SIG-M5 treated with dmso at 0.1 percent for 504 hours (cell line): Measurements from ENCODE around the gene AEBP1.
"Not testable (repeated sequence)": the region's sequence is repeated elsewhere in the genome, so short reads cannot be mapped to it uniquely, and the experiment has no call there.

ENCODE experiments used
- DNase-seq: peaks from one replicate; lab custom pipeline; 2025; ENCODE audit not compliant: unreplicated experiment; lab: John Stamatoyannopoulos, UW

AEBP1 gene

GRCh38 chr7:44116789-44117666, 12.9 kb downstream of the AEBP1 start:
- DNase-seq = no peak

DNA sequence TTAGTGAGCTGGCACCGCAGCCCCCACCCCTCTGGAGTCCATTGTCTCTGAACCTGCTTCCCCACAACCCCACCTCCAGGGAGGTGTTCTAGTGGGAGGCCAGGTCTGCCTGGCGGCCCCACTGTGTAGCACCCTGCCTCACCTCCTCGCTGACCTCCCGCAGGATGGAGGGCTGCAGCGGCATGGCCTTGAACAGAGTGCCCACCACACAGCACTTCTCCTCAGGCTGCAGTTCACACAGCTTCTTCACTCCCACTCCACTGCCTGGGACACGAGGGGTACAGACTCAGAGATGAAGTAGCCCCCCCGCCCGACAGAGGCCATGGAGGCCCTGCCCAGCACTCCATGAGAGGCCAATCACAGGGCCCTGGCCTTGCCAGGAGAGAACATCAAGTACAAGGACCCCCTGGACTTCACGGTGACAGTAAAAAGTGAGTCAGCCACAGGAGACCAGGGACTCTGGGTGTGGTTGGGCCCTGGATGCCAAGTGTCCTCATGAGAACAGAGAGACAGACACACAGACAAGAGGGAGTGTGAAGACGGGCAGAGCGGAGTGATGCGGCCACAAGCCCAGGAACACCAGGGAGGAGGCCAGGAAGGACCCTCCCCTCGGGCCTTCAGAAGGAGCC, 13.8 kb downstream of the AEBP1 start:
- no peak for DNase-seq

- DNase-seq = no peak
Observed at GRCh38 chr7:44119829-44120380, 15.8 kb downstream of the AEBP1 start.

DNA sequence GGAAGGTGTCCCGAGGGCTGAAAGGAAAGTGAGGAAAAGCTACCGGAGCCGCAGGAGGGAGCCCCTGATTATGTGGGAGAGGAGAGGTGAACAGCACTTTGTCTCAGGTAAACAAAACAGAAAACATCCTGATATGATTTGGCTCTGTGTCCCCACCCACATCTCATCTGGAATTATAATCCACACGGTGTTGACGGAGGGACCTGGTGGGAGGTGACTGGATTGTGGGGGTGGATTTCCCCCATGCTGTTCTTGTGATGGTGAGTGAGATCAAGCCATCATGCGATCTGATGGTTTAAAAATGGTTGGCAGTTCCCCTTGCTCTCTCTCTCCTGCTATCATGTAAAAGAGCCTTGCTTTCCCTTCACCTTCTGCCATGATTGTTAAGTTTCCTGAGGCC, 16.2 kb downstream of the AEBP1 start:
- no peak for DNase-seq

DNA sequence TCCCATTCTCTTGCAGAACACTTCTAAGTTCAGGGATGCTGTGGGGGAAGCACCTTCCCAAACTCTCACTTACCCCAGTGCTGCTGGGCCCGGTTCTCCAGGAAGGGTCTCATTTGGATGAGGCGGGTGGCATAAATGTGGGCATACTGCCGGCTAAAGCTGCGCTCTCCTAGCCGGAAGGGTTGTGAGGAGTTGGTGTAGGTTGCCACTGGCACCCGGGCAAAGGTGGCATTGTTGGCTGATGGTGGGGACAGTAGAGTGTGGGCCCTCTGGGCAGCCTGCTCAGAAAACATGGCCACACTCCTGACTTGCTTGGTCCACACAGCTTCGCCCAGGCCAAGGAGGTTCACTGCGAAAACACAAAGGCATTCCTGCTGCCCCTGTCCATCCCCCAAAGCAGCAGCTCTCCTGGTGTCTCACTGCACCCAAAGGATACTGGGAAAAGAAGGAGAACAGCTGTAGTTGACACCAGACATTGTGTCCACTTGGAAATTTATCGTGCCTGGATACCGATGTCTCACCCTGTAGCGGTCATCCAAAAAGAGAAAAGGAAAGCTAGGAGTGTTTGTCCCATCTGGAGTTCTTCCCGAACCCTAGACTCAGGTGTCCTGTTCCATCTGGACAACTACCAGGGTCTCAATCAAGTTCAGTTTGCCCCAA, 17.7 kb downstream of the AEBP1 start:
- no peak for DNase-seq

GRCh38 chr7:44122529-44122928, 18.4 kb downstream of the AEBP1 start:
- DNase-seq = no peak

GRCh38 chr7:44123190-44124003, 19.3 kb downstream of the AEBP1 start, which contains the start of gene POLD2:
POLD2 (minus strand) TSS chr7:44123548; CDS start chr7:44122053, 1,495 bp downstream.
- DNase-seq = peak; percentile 96

DNA sequence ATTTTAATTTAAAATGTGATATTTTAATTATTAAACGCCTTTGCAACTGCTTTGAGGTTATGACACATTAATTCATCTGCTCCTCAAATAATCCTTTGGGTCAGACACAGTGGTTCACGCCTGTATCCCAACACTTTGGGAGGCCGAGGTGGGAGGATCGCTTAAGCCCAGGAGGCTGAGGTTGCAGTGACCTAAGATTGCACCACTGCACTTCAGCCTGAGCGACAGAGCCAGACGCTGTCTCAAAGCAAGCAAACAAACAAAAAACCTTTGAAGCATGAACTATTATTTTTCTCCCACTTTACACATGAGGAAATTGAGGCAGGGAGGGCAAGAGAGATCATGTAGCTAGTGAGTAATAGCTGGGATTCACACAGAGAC, 20.7 kb downstream of the AEBP1 start:
- no peak for DNase-seq

GRCh38 chr7:44126574-44126973, 22.4 kb downstream of the AEBP1 start:
- not testable (repeated sequence) for DNase-seq

- no peak for DNase-seq
Observed at GRCh38 chr7:44127161-44127560, 23.0 kb downstream of the AEBP1 start.

DNA sequence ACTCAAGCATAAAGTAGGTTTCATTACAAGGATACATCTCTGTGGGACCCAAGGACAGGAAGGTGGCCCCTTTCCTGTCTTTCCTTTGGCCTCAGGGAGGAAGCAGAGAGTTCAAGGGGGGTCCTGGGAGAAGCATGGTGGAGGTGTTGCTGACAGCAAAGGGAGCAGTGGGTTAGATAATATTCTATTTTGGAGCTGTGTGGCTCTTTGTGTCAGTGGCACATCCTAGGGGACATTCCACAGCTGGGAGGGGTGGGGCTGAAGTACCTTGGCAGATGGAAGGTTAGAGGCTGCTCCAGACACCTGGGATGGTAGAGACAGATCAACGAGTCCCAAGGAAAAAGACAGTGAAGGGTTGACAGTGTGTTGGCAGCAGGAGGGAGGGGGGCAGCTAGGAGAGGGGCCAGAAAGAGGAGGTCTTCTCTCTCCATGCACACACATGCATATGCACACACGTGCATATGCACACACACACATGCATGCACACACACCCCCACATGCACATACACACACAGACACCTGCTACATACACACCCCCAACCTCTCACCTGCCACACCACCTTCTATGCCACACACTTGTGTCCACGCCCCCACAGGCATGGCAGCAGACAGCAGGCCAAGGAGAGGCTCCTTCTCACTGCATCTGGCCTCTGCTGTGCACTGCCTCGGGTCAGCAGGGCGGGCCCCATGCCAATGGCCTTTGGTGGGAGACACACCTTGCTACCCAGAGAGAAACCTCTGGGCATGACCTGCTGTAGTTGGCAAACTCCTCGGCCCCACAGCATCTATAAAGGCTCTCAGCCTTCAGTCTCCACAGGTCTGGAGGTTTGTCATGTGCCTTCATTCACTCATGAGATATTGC, 24.8 kb downstream of the AEBP1 start:
- DNase-seq = no peak

- DNase-seq = peak; percentile 15
Observed at GRCh38 chr7:44131173-44132029, 27.3 kb downstream of the AEBP1 start.

DNA sequence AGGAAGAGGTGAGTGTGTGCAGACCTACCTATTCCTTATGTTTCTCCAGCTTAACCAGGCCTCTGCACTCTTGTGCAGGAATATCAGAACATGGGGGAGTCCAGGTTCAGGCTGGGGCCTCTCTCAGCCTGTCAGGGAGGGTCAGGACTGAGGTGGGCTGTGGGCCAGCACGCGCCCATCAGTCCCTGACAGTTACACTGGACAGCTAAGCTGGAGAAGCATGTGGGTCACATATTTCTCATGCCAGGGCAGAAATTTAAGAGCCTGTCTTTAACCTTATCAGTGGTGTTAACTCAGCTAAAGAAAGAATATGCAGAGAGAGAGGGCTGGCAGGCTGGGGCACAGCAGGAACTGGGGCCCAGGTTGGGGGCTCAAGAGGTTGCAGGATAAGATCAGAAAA, 27.9 kb downstream of the AEBP1 start:
- no peak for DNase-seq

GRCh38 chr7:44133295-44133694, 29.1 kb downstream of the AEBP1 start:
- DNase-seq = no peak

DNA sequence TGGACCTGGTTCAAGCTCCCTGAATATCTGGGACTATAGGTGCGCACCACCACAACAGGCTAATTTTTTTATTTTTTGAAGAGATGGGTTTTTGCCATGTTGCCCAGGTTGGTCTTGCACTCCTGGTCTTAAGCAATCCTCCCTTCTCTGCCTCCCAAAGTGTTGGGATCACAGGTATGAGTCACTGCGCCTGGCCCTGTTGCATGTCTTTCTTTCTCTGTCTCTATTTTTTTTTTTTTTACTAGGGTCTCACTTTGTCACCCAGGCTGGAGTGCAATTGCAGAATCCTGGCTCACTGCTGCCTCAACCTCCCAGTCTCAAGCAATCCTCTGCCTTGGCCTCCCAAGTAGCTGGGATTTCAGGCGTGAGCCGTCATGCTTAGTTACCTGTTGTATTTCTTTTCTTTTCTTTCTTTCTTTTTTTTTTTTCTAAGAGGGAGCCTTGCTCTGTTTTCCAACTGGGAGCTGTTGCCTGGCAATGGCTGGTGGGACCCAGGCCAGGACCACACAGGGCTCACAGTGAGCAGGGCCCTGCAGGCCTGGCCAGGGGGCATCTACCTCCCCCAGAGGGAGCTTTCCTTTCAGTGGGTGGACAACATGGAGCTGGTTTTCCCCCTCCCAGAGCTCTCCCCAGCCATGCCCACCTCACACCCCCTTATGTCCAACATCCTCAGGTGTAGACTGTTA, 30.9 kb downstream of the AEBP1 start:
- DNase-seq = no peak

DNA sequence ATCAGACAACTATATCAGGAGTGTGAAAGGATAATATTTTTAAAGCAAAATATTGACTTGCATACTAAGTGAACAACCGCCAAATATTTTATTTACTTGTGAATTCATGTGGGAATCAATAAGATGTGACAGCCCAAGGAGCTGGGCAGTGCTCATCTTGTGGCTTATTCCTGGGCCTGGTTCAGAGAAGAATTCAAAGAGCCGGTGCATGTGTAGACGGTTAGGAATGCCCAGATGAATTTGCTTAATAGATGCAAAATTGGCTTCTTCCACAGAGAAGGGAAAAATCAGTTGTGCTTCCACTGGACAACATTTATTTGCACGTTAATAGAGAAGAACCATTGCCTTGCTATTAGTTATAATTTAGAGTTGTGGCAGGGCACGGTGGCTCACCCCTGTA, 32.6 kb downstream of the AEBP1 start:
- no peak for DNase-seq

DNA sequence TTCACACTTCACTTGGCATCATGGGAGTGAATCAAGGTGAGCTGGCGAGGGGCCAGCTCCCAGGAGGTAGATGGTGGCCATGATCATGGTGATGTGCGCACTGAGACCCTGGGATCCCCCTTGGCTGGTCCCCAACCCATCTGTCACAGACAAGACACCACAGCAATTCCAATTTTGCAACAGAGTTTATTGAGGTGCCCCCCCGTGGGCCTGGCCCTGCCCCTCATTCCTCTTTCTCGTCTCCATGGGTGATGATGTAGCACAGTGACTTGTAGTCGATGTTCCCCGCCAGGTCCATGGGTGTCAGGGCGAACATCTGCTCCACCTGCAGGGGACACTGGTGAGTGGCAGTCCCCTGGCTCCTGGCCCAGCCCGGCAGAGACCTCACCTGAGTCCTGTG, 34.6 kb downstream of the AEBP1 start:
- DNase-seq = no peak

DNA sequence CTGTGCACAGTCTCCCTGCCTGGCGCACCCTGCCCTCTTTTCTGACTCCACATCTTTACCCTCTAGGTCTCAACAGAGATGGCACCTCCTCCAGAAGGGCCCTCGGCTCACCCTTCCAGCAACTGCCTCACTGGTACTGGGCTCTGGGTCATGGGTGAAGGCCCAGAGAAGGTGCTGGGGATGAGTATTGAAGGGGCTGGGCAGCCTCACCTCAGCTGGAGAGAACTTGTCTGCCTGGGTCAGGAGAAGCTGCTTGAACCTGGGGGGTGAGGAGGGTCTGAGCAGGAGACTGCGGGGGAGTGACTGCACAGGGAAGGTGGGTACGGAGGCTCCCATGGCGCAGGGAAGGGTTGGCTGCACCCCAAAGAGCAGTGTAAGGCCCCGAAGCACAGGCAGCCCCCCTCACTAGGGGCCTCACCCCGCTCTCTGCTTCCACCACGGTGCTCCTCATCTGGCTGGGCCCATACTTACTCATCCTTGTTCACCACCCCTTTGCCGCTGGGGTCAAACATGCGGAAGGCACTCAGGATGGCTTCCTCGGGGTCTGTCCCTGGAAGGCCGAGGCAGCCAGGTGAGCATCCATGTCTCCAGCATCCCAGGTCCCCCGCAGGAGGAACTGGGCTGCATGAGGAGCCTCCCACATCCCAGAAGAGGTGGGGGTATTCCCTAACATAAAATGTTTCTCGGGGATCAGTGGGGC, 35.3 kb downstream of the AEBP1 start:
- no peak for DNase-seq
